Nephron (organoid): ENCODE data around the gene SETD7.

Experiments
- H3K27ac Mint-ChIP-seq, 3 experiments: 2 replicates each; pipeline ENCODE4 v1.8.0; 2020; ENCODE audit warnings: mixed read lengths in 3 of 3, mild to moderate bottlenecking in 2 of 3, moderate library complexity in 1 of 3
- H3K27me3 Mint-ChIP-seq: 2 replicates; pipeline ENCODE4 v1.8.0; 2021; ENCODE audit warnings: low read depth, mild to moderate bottlenecking, moderate library complexity, mixed read lengths
- H3K36me3 Mint-ChIP-seq: 2 replicates; pipeline ENCODE4 v1.8.0; 2020; ENCODE audit warnings: low read depth, mixed read lengths
- H3K4me1 Mint-ChIP-seq: 2 replicates; pipeline ENCODE4 v1.8.0; 2020; ENCODE audit warnings: mixed read lengths
- H3K4me3 Mint-ChIP-seq, 3 experiments: 2 replicates each; pipeline ENCODE4 v1.8.0; 2020; ENCODE audit warnings: mild to moderate bottlenecking in 3 of 3, mixed read lengths in 3 of 3, moderate library complexity in 2 of 3
- H3K9me3 Mint-ChIP-seq: 2 replicates; pipeline ENCODE4 v1.8.0; 2020; ENCODE audit warnings: mixed read lengths
- CTCF ChIP-seq, 3 experiments: fragments of 200-600 bp; sonication (generic); IDR thresholded peaks; one replicate each; pipeline ENCODE4 v1.5.0; 2021; ENCODE audit warnings: antibody characterized with exemption in 3 of 3; ENCODE audit not compliant: unreplicated experiment in 3 of 3

Gene SETD7

GRCh38 chr4:139503622-139504166 lies 52.3 kb downstream of the SETD7 start:
- Mint-ChIP-seq H3K36me3 (peaks cover 13% of the 10 kb centered on the region), H3K4me1 (peaks cover 20% of the 10 kb centered on the region), H3K4me3 (no peak overlapping the region), H3K27me3 (no peaks in the 10 kb centered on the region), H3K27ac (no peak overlapping the region), H3K9me3 (no peaks in the 10 kb centered on the region)
- TF ChIP-seq CTCF (IDR thresholded peaks at IDR 0.05; ENCODE audit: unreplicated experiment in 3 of 3): no peak

GRCh38 chr4:139501927-139502899 lies 53.8 kb downstream of the SETD7 start:
- peak overlapping the region in 2 of 3 experiments; percentile 2 to 22 for H3K27ac Mint-ChIP-seq
- peaks cover 12% of the 10 kb centered on the region for H3K36me3 Mint-ChIP-seq
- H3K4me3 Mint-ChIP-seq: no peak overlapping the region
- no peaks in the 10 kb centered on the region for H3K9me3 Mint-ChIP-seq
- TF ChIP-seq CTCF (IDR thresholded peaks at IDR 0.05; ENCODE audit: unreplicated experiment in 3 of 3): no peak
- no peaks in the 10 kb centered on the region for H3K27me3 Mint-ChIP-seq
- peaks cover 31% of the 10 kb centered on the region for H3K4me1 Mint-ChIP-seq

GRCh38 chr4:139501527-139501926 lies 54.5 kb downstream of the SETD7 start:
- peaks cover 12% of the 10 kb centered on the region for H3K36me3 Mint-ChIP-seq
- H3K27me3 Mint-ChIP-seq: no peaks in the 10 kb centered on the region
- no peak overlapping the region for H3K4me3 Mint-ChIP-seq
- no peak overlapping the region for H3K27ac Mint-ChIP-seq
- H3K4me1 Mint-ChIP-seq: peaks cover 36% of the 10 kb centered on the region
- H3K9me3 Mint-ChIP-seq: no peaks in the 10 kb centered on the region
- TF ChIP-seq CTCF (IDR thresholded peaks at IDR 0.05; ENCODE audit: unreplicated experiment in 3 of 3): no peak

- no peak overlapping the region for H3K27ac Mint-ChIP-seq
- no peaks in the 10 kb centered on the region for H3K27me3 Mint-ChIP-seq
- H3K4me3 Mint-ChIP-seq: no peak overlapping the region
These were observed 54.9 kb downstream of the SETD7 start for GRCh38 chr4:139501117-139501516.

GRCh38 chr4:139499186-139499585 lies 56.8 kb downstream of the SETD7 start:
- Mint-ChIP-seq H3K36me3 (peaks cover 6% of the 10 kb centered on the region), H3K9me3 (no peaks in the 10 kb centered on the region), H3K4me3 (no peak overlapping the region), H3K27ac (peak overlapping the region; percentile 32 to 55 (median 46)), H3K27me3 (no peaks in the 10 kb centered on the region), H3K4me1 (peaks cover 38% of the 10 kb centered on the region)
- no peak for TF ChIP-seq CTCF (IDR thresholded peaks at IDR 0.05; ENCODE audit: unreplicated experiment in 3 of 3)

More at GRCh38 chr4:139501117-139501516, 54.9 kb downstream of the SETD7 start:
- no peaks in the 10 kb centered on the region for H3K9me3 Mint-ChIP-seq
- no peak for TF ChIP-seq CTCF (IDR thresholded peaks at IDR 0.05; ENCODE audit: unreplicated experiment in 3 of 3)
- H3K4me1 Mint-ChIP-seq: peaks cover 38% of the 10 kb centered on the region
- peaks cover 12% of the 10 kb centered on the region for H3K36me3 Mint-ChIP-seq
